ENCODE measurements around the gene WDHD1.

The WDHD1 gene

DNA sequence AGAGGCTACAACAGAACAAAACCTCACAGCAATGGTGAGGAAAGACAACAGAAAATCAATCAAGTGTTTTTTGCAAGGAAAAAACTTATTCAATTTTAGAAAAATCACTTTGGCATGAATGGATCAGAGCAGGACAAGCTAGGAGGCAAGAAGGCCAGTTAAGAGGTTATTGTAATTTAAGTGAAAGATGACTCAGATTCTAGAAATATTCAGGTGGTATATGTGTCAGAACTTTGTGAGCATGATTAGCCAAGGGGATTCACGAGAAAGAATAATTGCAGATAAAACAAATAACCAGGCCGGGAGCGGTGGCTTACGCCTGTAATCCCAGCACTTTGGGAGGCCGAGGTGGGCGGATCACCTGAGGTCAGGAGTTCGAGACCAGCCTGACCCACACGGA, 137.0 kb downstream of the WDHD1 start:
- no peak for DNase-seq (ENCODE audit: low read depth)
- TF ChIP-seq MAX (IDR thresholded peaks at IDR 0.05; ENCODE audit: low read depth, low read length) (no peak), POLR2A (IDR thresholded peaks at IDR 0.05; ENCODE audit: extremely low read depth, insufficient read length) (no peak), MYC (IDR thresholded peaks at IDR 0.05; ENCODE audit: low read depth, low read length) (no peak), CTCF (IDR thresholded peaks at IDR 0.05; ENCODE audit: low read depth, low read length) (no peak)

More for the DNA sequence above, 137.0 kb downstream of the WDHD1 start:
- H3K4me3 ChIP-seq (ENCODE audit: low read depth, low read length) = no peak overlapping the region
